ENCODE data around the gene UBAC1. TPM values are rescaled to one million over a fixed set of nuclear protein-coding genes. Genes with fewer than 3 reads are reported as not detected.
A peak's percentile ranks its signal among the peaks of the same experiment; 100 is the strongest.

Gene UBAC1
- total RNA-seq, 1 donor from 2014 or later = 36.0 TPM

DNA sequence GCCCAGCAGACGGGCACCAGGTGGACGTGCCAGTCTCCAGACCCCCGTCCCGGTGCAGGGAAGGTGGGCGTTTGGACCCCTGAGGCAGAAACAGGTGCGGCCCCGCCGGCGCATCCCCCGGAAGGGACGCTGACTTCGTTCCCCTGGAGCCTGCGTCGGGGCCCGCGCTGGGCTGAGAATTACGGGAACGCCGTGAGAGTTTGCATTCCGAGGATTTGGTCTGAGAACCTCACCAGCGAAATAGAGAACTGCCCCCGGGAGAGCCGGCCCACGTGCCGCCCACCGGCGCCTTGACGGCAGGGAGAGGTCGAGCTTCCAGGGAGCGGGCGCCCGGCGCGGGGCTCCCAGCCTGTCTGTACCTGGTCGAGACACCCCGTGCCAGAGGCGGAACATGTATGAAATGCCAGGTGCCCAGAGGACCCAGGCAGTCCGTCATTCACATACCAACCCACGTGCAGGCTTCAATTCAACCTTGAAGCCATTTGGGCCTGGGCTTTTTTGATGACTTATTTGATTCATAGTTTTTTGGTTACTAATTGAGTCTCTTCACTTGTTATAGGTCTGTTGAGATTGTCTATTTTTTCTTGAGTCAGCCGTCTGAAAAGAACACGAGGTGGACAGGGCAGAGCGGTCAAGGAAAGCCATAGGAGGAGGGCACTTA lies 53.0 kb downstream of the UBAC1 start:
- peaks cover 25% of the 10 kb centered on the region for H3K9me3 Mint-ChIP-seq (ENCODE audit: low read depth)
- no peak overlapping the region for H3K27ac Mint-ChIP-seq (ENCODE audit: unreplicated experiment)

GRCh38 chr9:135907431-135908092 lies 53.6 kb downstream of the UBAC1 start, which contains the start of gene CAMSAP1:
Gene CAMSAP1, minus strand, starts transcription at chr9:135907546. Its CDS starts 387 bp downstream, at chr9:135907159.
- peaks cover 54% of the 10 kb centered on the region for H3K4me1 Mint-ChIP-seq (ENCODE audit: low read depth)
- H3K9me3 Mint-ChIP-seq (ENCODE audit: low read depth) = peaks cover 25% of the 10 kb centered on the region
- TF ChIP-seq, protein P1, sequence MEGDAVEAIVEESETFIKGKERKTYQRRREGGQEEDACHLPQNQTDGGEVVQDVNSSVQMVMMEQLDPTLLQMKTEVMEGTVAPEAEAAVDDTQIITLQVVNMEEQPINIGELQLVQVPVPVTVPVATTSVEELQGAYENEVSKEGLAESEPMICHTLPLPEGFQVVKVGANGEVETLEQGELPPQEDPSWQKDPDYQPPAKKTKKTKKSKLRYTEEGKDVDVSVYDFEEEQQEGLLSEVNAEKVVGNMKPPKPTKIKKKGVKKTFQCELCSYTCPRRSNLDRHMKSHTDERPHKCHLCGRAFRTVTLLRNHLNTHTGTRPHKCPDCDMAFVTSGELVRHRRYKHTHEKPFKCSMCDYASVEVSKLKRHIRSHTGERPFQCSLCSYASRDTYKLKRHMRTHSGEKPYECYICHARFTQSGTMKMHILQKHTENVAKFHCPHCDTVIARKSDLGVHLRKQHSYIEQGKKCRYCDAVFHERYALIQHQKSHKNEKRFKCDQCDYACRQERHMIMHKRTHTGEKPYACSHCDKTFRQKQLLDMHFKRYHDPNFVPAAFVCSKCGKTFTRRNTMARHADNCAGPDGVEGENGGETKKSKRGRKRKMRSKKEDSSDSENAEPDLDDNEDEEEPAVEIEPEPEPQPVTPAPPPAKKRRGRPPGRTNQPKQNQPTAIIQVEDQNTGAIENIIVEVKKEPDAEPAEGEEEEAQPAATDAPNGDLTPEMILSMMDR (IDR thresholded peaks at IDR 0.05) = no peak
- H3K4me3 Mint-ChIP-seq (ENCODE audit: unreplicated experiment) = peak within 1 kb of the TSS; percentile 68
- H3K27me3 Mint-ChIP-seq (ENCODE audit: low read depth) = no peaks in the 10 kb centered on the region
- DNase-seq (ENCODE audit: low spot score) = peak; percentile 94
- peak within 1 kb of the TSS; percentile 78 for H3K27ac Mint-ChIP-seq (ENCODE audit: unreplicated experiment)
- H3K36me3 Mint-ChIP-seq (ENCODE audit: low read depth) = peaks cover 30% of the 10 kb centered on the region

More for the DNA sequence above, 53.0 kb downstream of the UBAC1 start:
- TF ChIP-seq, protein P1 (IDR thresholded peaks at IDR 0.05) = no peak
- peak; percentile 91 for DNase-seq (ENCODE audit: low spot score)
- Mint-ChIP-seq H3K27me3 (ENCODE audit: low read depth) (no peaks in the 10 kb centered on the region), H3K4me3 (ENCODE audit: unreplicated experiment) (peak overlapping the region; percentile 68), H3K4me1 (ENCODE audit: low read depth) (peaks cover 50% of the 10 kb centered on the region), H3K36me3 (ENCODE audit: low read depth) (peaks cover 31% of the 10 kb centered on the region)

DNA sequence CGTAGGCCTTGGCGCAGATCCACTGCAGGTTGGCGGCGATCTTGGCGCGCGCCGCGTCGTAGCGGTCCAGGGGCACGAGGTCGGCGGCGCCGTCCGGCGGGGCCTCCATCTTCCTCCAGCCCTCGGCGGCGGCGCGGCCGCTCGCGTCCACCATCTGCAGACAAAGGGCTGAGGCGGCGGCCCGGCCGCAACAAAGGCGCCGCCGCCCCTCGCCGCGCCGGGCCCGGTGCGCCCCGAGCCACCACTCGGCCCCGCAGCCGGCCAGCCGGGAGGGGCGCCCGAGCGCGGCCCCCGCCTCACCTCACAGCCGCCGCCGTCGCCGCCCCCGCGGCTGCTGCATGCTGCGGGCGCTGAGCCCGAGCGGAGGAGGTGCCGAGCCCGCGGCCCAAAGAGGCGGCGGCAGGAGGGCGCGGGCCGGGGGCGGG lies 54.2 kb downstream of the UBAC1 start:
- TF ChIP-seq, protein P1 (IDR thresholded peaks at IDR 0.05) = no peak
- H3K4me3 Mint-ChIP-seq (ENCODE audit: unreplicated experiment) = peak overlapping the region; percentile 41
- H3K27me3 Mint-ChIP-seq (ENCODE audit: low read depth) = no peaks in the 10 kb centered on the region
- peak; percentile 79 for DNase-seq (ENCODE audit: low spot score)
- peaks cover 25% of the 10 kb centered on the region for H3K9me3 Mint-ChIP-seq (ENCODE audit: low read depth)
- H3K4me1 Mint-ChIP-seq (ENCODE audit: low read depth) = peaks cover 54% of the 10 kb centered on the region
- no peak overlapping the region for H3K27ac Mint-ChIP-seq (ENCODE audit: unreplicated experiment)
- H3K36me3 Mint-ChIP-seq (ENCODE audit: low read depth) = peaks cover 30% of the 10 kb centered on the region

DNA sequence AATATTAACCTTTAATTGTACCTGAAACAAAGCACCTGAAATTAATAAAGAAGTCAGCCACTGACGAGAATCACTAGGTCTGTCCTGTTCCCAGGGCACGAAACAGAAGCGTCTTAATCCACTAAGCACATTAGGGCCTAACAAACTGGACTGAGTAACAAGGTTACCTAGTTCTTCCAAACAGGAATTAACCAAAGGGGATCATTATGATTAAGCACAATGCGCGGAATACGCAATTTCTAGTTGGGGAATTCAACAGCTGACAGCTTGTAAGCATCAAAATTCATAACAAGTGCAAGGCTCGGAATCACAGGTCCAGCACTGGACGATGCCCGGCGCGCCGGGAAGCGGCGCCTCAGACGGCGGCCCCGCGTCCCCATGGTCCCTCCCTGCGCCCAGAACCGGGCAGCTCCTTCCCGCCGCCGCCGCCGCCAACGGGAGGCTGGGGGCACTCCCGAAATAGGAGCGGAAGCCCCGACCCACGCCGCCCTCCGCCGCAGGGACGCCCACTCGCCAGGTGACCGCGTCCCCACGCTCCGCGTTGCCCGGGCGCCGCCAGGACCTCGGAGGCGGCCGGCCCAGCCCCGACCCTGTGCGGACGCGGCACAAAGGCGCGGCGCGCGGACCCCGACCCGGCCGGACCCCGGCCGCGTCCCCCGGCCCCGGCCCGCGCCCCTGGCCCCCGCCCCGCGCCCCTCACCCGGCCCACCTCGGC lies 54.7 kb downstream of the UBAC1 start:
- H3K4me1 Mint-ChIP-seq (ENCODE audit: low read depth) = peaks cover 59% of the 10 kb centered on the region
- peaks cover 25% of the 10 kb centered on the region for H3K36me3 Mint-ChIP-seq (ENCODE audit: low read depth)
- H3K4me3 Mint-ChIP-seq (ENCODE audit: unreplicated experiment) = peak overlapping the region; percentile 66
- TF ChIP-seq, protein P1 (IDR thresholded peaks at IDR 0.05) = peak; percentile 11
- H3K27ac Mint-ChIP-seq (ENCODE audit: unreplicated experiment) = peak overlapping the region; percentile 78
- peaks cover 20% of the 10 kb centered on the region for H3K9me3 Mint-ChIP-seq (ENCODE audit: low read depth)
- H3K27me3 Mint-ChIP-seq (ENCODE audit: low read depth) = no peaks in the 10 kb centered on the region
- peak; percentile 73 for DNase-seq (ENCODE audit: low spot score)

Data from chondrocyte (in vitro differentiated cells).